ENCODE results near the gene HLA-C. TPM values are rescaled to one million over a fixed set of nuclear protein-coding genes. Genes with fewer than 3 reads are reported as not detected.
A peak's percentile ranks its signal among the peaks of the same experiment; 100 is the strongest.
"Not testable (repeated sequence)": the region's sequence is repeated elsewhere in the genome, so short reads cannot be mapped to it uniquely, and the experiment has no call there.

The HLA-C gene
- total and polyA plus RNA-seq, 2 experiments from 2014 or later: 72.6 to 132 TPM

DNA sequence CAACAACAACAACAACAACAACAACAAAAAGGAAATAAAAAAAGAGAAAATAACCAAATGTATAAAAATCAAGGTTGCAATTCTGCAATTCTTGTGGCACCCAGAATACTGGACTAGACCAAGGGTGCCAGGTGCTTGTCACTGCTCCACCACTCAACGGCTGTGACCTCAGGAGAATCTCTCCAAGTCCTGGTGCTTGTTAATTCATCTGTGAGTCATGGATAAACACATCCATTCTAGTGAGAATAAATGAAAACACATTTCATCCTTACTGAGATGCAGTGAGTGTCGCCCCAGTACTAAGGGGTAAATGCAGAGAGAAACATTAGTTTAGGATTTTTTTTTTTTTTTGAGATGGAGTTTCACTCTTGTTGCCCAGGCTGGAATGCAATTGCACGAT lies 32.0 kb downstream of the HLA-C start:
- no peaks in the 10 kb centered on the region for H3K4me1 ChIP-seq (ENCODE audit: low read depth)
- DNase-seq (ENCODE audit: low read depth in 1 of 2, low spot score in 1 of 2): no peak
- H3K27ac ChIP-seq: no peak overlapping the region
- H3K36me3 ChIP-seq: no peaks in the 10 kb centered on the region
- no peaks in the 10 kb centered on the region for H3K27me3 ChIP-seq
- no peak for TF ChIP-seq CTCF (IDR thresholded peaks at IDR 0.05; ENCODE audit: low read depth, low read length)
- no peak overlapping the region for H3K4me3 ChIP-seq
- no peaks in the 10 kb centered on the region for H3K9me3 ChIP-seq (ENCODE audit: low read depth)

DNA sequence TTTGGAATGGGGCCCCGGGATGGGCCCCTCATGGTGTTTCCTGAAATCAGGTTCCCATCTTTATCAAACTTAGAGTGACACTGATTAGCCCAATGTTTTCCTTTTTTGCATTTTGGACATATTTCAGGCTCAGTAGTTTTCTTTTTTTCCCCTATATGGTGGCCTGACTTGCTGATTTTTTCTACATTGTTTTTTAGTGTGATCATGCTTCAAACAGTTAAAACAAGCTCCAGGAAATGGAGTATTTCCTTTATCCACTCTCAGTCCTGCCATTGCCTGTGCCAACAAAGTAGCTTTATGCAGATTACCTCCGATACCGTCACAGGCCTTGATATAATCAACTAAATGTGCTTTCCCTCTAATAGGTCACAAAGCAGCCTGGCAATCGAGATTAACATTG lies 37.8 kb downstream of the HLA-C start:
- not testable (repeated sequence) for H3K4me3 ChIP-seq; H3K27ac ChIP-seq; H3K27me3 ChIP-seq; DNase-seq (ENCODE audit: low read depth in 1 of 2, low spot score in 1 of 2); H3K4me1 ChIP-seq (ENCODE audit: low read depth); H3K9me3 ChIP-seq (ENCODE audit: low read depth); H3K36me3 ChIP-seq

DNA sequence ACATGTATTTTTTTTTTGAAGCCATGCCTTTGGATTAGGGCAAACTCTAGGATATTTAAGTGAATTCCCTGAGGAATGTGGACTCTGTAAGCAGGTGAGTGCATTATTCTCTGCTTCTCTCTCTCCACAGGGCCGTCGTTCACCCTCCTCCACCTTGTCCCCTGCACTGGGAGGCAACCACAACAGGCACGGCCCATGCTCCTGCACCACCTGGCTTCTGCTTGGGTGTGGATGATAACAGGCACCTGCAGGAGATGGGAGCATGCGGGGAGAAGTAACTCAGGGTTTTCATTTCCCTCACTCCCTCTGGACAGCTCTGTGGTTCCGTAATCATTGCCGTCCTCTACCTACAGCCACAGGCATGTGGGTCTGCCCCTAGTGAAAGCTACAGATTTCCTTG lies 43.4 kb downstream of the HLA-C start:
- Histone ChIP-seq H3K4me1 (ENCODE audit: low read depth) (peaks cover 4% of the 10 kb centered on the region), H3K9me3 (ENCODE audit: low read depth) (no peaks in the 10 kb centered on the region), H3K27me3 (no peaks in the 10 kb centered on the region), H3K27ac (no peak overlapping the region), H3K4me3 (no peak overlapping the region), H3K36me3 (no peaks in the 10 kb centered on the region)
- DNase-seq (ENCODE audit: low read depth in 1 of 2, low spot score in 1 of 2): no peak
- TF ChIP-seq CTCF (IDR thresholded peaks at IDR 0.05; ENCODE audit: low read depth, low read length): no peak

GRCh38 chr6:31227143-31227542 lies 44.7 kb downstream of the HLA-C start:
- no peak for TF ChIP-seq CTCF (IDR thresholded peaks at IDR 0.05; ENCODE audit: low read depth, low read length)

GRCh38 chr6:31225735-31226134 lies 46.2 kb downstream of the HLA-C start:
- Histone ChIP-seq H3K9me3 (ENCODE audit: low read depth) (no peaks in the 10 kb centered on the region), H3K4me1 (ENCODE audit: low read depth) (peaks cover 4% of the 10 kb centered on the region), H3K4me3 (no peak overlapping the region), H3K27ac (no peak overlapping the region), H3K27me3 (no peaks in the 10 kb centered on the region), H3K36me3 (no peaks in the 10 kb centered on the region)
- TF ChIP-seq CTCF (IDR thresholded peaks at IDR 0.05; ENCODE audit: low read depth, low read length): no peak
- no peak for DNase-seq (ENCODE audit: low read depth in 1 of 2, low spot score in 1 of 2)

More at GRCh38 chr6:31227143-31227542, 44.7 kb downstream of the HLA-C start:
- Histone ChIP-seq H3K27me3 (no peaks in the 10 kb centered on the region), H3K9me3 (ENCODE audit: low read depth) (no peaks in the 10 kb centered on the region), H3K36me3 (no peaks in the 10 kb centered on the region), H3K27ac (no peak overlapping the region), H3K4me1 (ENCODE audit: low read depth) (peaks cover 4% of the 10 kb centered on the region), H3K4me3 (no peak overlapping the region)
- peak in 1 of 2 donors; percentile 17 for DNase-seq (ENCODE audit: low read depth in 1 of 2, low spot score in 1 of 2)

GRCh38 chr6:31222496-31222895 lies 49.4 kb downstream of the HLA-C start:
- Histone ChIP-seq H3K9me3 (ENCODE audit: low read depth) (no peaks in the 10 kb centered on the region), H3K4me3 (no peak overlapping the region), H3K27ac (no peak overlapping the region), H3K36me3 (no peaks in the 10 kb centered on the region), H3K27me3 (no peaks in the 10 kb centered on the region), H3K4me1 (ENCODE audit: low read depth) (no peaks in the 10 kb centered on the region)
- no peak for TF ChIP-seq CTCF (IDR thresholded peaks at IDR 0.05; ENCODE audit: low read depth, low read length)
- DNase-seq (ENCODE audit: low read depth in 1 of 2, low spot score in 1 of 2): no peak

Other genes starting within 250 kb of the HLA-C start
- not detected in 2 replicates for gene C6orf15, start 159.5 kb downstream of the HLA-C start, total RNA-seq
- gene C6orf15, start 159.5 kb downstream of the HLA-C start, polyA plus RNA-seq: not detected in 2 replicates
- not detected in 2 replicates for gene PSORS1C1, start 157.3 kb downstream of the HLA-C start, total RNA-seq
- gene PSORS1C1, start 157.3 kb downstream of the HLA-C start, polyA plus RNA-seq: not detected in 2 replicates
- gene CDSN, start 151.6 kb downstream of the HLA-C start, total RNA-seq: not detected in 2 replicates
- gene CDSN, start 151.6 kb downstream of the HLA-C start, polyA plus RNA-seq: not detected in 2 replicates
- not detected in 2 replicates for gene PSORS1C2, start 133.0 kb downstream of the HLA-C start, total RNA-seq
- not detected in 2 replicates for gene PSORS1C2, start 133.0 kb downstream of the HLA-C start, polyA plus RNA-seq
- 25.1 and 55.5 TPM in 2 replicates for gene CCHCR1, start 114.3 kb downstream of the HLA-C start, total RNA-seq
- gene CCHCR1, start 114.3 kb downstream of the HLA-C start, polyA plus RNA-seq: 29.1 and 29.6 TPM in 2 replicates
- 3.7 and 7.0 TPM in 2 replicates for gene TCF19, start 113.5 kb downstream of the HLA-C start, total RNA-seq
- gene TCF19, start 113.5 kb downstream of the HLA-C start, polyA plus RNA-seq: 3.5 and 7.3 TPM in 2 replicates
- 1.5 and 1.6 TPM in 2 replicates for gene POU5F1, start 101.4 kb downstream of the HLA-C start, total RNA-seq
- gene POU5F1, start 101.4 kb downstream of the HLA-C start, polyA plus RNA-seq: 1.3 TPM in 1 of 2 replicates, not detected in the other
- gene HLA-B, start 85.1 kb upstream of the HLA-C start, total RNA-seq: 7.7 and 23.7 TPM in 2 replicates
- 15.6 and 27.2 TPM in 2 replicates for gene HLA-B, start 85.1 kb upstream of the HLA-C start, polyA plus RNA-seq
- gene MICA, start 131.5 kb upstream of the HLA-C start, total RNA-seq: 7.8 and 15.0 TPM in 2 replicates
- gene MICA, start 131.5 kb upstream of the HLA-C start, polyA plus RNA-seq: 11.0 and 16.4 TPM in 2 replicates
- gene MICB, start 226.1 kb upstream of the HLA-C start, total RNA-seq: 2.2 and 3.6 TPM in 2 replicates
- gene MICB, start 226.1 kb upstream of the HLA-C start, polyA plus RNA-seq: 0.64 and 0.99 TPM in 2 replicates

Data from cardiac muscle cell (in vitro differentiated cells and primary cell).